Adrenal gland (tissue), 5 donors: ENCODE data around the gene KATNAL2.

Source experiments
- POLR2A ChIP-seq, 2 donors: fragments of 450-650 bp; IDR thresholded peaks; one replicate each; pipeline ENCODE4 v1.6.1; 2017; ENCODE audit warnings: antibody characterized with exemption in 2 of 2, mild to moderate bottlenecking in 2 of 2, moderate library complexity in 1 of 2
- TF ChIP-seq, protein P1 (sequence below), 6 experiments: fragments of 450-650 bp in 4 of 6; fragments of 200-600 bp in 2 of 6; sonication (generic) in 1 of 6; IDR thresholded peaks; 1 replicate in 5 of 6; 2 replicates in 1 of 6; pipeline versions ENCODE4 v1.5.1 to v1.8.0; 2016 to 2021; ENCODE audit warnings: antibody characterized with exemption in 6 of 6, mild to moderate bottlenecking in 2 of 6, moderate library complexity in 1 of 6
- donor health status: DM: no; HTN: no; CAD: no.

DNA sequence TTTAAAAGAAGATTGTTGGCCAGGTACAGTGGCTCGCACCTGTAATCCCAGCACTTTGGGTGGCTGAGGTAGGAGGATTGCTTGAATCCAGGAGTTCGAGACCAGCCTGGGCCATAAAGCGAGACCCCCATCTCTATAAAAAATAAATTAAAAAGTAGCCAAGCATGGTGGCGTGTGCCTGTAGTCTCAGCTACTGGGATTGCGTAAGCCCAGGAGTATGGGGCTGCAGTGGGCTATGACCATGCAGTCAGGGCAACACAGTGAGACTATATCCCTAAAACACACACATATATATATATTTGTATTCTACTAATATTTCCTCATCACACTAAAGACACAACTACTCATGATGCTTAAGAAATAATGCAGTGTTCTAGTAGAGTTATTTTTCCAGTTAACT, 225.8 kb downstream of the KATNAL2 start:
- TF ChIP-seq, protein P1, sequence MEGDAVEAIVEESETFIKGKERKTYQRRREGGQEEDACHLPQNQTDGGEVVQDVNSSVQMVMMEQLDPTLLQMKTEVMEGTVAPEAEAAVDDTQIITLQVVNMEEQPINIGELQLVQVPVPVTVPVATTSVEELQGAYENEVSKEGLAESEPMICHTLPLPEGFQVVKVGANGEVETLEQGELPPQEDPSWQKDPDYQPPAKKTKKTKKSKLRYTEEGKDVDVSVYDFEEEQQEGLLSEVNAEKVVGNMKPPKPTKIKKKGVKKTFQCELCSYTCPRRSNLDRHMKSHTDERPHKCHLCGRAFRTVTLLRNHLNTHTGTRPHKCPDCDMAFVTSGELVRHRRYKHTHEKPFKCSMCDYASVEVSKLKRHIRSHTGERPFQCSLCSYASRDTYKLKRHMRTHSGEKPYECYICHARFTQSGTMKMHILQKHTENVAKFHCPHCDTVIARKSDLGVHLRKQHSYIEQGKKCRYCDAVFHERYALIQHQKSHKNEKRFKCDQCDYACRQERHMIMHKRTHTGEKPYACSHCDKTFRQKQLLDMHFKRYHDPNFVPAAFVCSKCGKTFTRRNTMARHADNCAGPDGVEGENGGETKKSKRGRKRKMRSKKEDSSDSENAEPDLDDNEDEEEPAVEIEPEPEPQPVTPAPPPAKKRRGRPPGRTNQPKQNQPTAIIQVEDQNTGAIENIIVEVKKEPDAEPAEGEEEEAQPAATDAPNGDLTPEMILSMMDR (IDR thresholded peaks at IDR 0.05) = no peak
- TF ChIP-seq POLR2A (IDR thresholded peaks at IDR 0.05) = no peak
